DND-41 (cell line): ENCODE results near the gene ATP13A3.
A peak's percentile ranks its signal among the peaks of the same experiment; 100 is the strongest.

ENCODE experiments used
- ATAC-seq: fragments of 200-7000 bp; cut with Tn5 transposase; 3 replicates; pipeline ENCODE4 v1.9.1; 2021; ENCODE audit warnings: low read depth; ENCODE audit not compliant: insufficient read depth
- DNase-seq: peaks from one replicate; pipeline ENCODE4 v3.0.0-alpha.2; 2020
- H2AFZ ChIP-seq: 2 replicates; pipeline ENCODE4 v1.6.0; 2012; ENCODE audit warnings: low read depth, low read length
- H3K27ac ChIP-seq: 2 replicates; pipeline ENCODE4 v1.5.1; 2012; ENCODE audit warnings: low read length, inconsistent platforms
- H3K27me3 ChIP-seq: fragments of 200-600 bp; sonication (generic); 2 replicates; pipeline ENCODE4 v1.6.0; 2012; ENCODE audit warnings: low read length, mild to moderate bottlenecking, inconsistent platforms; ENCODE audit not compliant: insufficient read depth, poor library complexity
- H3K36me3 ChIP-seq: 2 replicates; pipeline ENCODE4 v1.5.1; 2012; ENCODE audit warnings: low read length, inconsistent platforms; ENCODE audit not compliant: insufficient read depth
- H3K4me1 ChIP-seq: 2 replicates; pipeline ENCODE4 v1.5.1; 2012; ENCODE audit warnings: mild to moderate bottlenecking, low read length; ENCODE audit not compliant: insufficient read depth
- H3K4me2 ChIP-seq: 2 replicates; pipeline ENCODE4 v1.6.0; 2012; ENCODE audit warnings: mild to moderate bottlenecking, moderate library complexity, low read length, inconsistent platforms; ENCODE audit not compliant: insufficient read depth
- H3K4me3 ChIP-seq, 2 experiments: fragments of 200-600 bp in 1 of 2; shearing (Covaris generic) in 1 of 2; 2 replicates each; pipeline ENCODE4 v1.5.1; 2012 to 2016; ENCODE audit warnings: inconsistent platforms in 2 of 2, low read length in 2 of 2, mild to moderate bottlenecking in 2 of 2, low read depth in 1 of 2, moderate library complexity in 1 of 2
- H3K79me2 ChIP-seq: 2 replicates; pipeline ENCODE4 v1.6.0; 2012; ENCODE audit warnings: low read length, inconsistent platforms; ENCODE audit not compliant: insufficient read depth
- H3K9ac ChIP-seq: 2 replicates; pipeline ENCODE4 v1.6.0; 2012; ENCODE audit warnings: low read depth, mild to moderate bottlenecking, inconsistent platforms, low read length, moderate library complexity
- H3K9me3 ChIP-seq: 2 replicates; pipeline ENCODE4 v1.5.1; 2012; ENCODE audit warnings: low read length, moderate library complexity, mild to moderate bottlenecking, inconsistent platforms; ENCODE audit not compliant: insufficient read depth, severe bottlenecking
- H4K20me1 ChIP-seq: 2 replicates; pipeline ENCODE4 v1.6.0; 2012; ENCODE audit warnings: low read length; ENCODE audit not compliant: insufficient read depth
- EZH2 ChIP-seq: IDR thresholded peaks from 3 replicates; pipeline ENCODE4 v1.6.1; 2012; ENCODE audit warnings: borderline replicate concordance, low read depth, mild to moderate bottlenecking, moderate library complexity, low read length, inconsistent platforms; ENCODE audit not compliant: severe bottlenecking
- TF ChIP-seq, protein P1 (sequence below): IDR thresholded peaks from 2 replicates; pipeline ENCODE4 v1.5.1; 2012; ENCODE audit warnings: borderline replicate concordance, low read length, moderate library complexity, mild to moderate bottlenecking; ENCODE audit not compliant: poor library complexity, severe bottlenecking; ENCODE audit errors: extremely low read depth

Gene ATP13A3

DNA sequence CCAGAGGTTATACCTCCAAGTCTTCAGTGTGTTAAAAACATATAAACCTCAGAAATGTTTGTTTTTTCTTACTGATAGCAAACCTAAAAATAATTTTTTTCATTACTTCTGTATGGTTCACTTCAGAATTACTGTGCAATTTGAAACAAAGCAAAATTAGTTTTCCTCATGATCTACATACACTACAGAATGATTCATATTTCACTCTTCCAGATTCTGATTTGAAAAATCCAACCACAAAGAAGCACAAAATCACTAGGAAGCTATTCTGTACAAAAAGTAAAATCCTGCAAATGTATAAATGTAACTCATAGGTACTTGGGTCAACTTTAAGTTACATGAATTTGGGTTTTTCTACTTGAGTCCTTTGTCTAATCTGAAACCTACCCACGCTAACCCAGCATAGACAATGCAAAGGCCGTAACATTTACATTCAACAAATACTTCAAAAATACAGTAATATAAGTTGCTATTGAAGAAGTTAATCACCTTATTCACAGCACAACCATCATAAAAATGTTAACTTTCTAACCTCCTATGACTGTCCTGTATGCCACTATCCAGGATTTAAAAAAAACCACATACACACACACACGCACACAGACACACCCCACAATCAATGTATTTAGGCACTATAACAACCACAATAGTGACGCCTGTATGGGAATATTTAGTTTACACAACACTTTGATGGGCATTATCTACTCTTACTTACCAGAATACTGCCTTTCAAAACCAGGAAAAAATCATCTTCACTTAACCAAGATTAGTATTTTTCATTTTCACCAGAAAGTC, 11.5 kb downstream of the ATP13A3 start:
- H3K27me3 ChIP-seq, result no peaks in the 10 kb centered on the region
- 0 out of 2 replicates have a peak, but pooled peaks cover 2% of the 10 kb centered on the region for H3K4me1 ChIP-seq
- peaks cover 99% of the 10 kb centered on the region for H3K79me2 ChIP-seq
- peaks cover 55% of the 10 kb centered on the region for H4K20me1 ChIP-seq
- no peak for TF ChIP-seq EZH2
- TF ChIP-seq, protein P1, sequence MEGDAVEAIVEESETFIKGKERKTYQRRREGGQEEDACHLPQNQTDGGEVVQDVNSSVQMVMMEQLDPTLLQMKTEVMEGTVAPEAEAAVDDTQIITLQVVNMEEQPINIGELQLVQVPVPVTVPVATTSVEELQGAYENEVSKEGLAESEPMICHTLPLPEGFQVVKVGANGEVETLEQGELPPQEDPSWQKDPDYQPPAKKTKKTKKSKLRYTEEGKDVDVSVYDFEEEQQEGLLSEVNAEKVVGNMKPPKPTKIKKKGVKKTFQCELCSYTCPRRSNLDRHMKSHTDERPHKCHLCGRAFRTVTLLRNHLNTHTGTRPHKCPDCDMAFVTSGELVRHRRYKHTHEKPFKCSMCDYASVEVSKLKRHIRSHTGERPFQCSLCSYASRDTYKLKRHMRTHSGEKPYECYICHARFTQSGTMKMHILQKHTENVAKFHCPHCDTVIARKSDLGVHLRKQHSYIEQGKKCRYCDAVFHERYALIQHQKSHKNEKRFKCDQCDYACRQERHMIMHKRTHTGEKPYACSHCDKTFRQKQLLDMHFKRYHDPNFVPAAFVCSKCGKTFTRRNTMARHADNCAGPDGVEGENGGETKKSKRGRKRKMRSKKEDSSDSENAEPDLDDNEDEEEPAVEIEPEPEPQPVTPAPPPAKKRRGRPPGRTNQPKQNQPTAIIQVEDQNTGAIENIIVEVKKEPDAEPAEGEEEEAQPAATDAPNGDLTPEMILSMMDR, result no peak
- ATAC-seq (no peak), DNase-seq (no peak)
- no peak overlapping the region for H2AFZ ChIP-seq
- H3K9me3 ChIP-seq, result no peaks in the 10 kb centered on the region
- H3K4me3 ChIP-seq, result no peak overlapping the region
- peaks cover 16% of the 10 kb centered on the region for H3K36me3 ChIP-seq
- no peak overlapping the region for H3K27ac ChIP-seq
- no peak overlapping the region for H3K9ac ChIP-seq
- H3K4me2 ChIP-seq, result no peak overlapping the region

DNA sequence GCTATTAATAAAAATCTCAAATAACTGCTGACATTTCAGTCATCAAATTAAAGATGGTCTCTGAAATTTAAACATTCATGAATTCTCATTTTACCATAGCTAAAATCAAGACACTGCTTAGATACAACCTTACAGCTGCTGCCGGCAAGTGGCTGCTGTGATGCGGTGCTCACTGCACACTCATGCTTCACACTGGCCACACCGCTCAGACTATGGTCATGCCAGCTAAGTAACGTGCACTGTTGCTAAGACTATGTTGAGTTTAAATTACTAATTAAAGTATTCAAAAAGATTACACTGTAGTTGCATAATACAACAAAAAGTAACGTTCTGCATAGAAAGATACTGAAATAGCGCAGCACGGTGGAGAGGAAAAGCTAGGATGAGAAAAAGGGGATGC, 12.1 kb downstream of the ATP13A3 start:
- no peak for ATAC-seq
- Histone ChIP-seq H3K9ac (no peak overlapping the region), H3K4me2 (no peak overlapping the region), H3K4me1 (no peaks in the 10 kb centered on the region), H3K4me3 (no peak overlapping the region), H3K27me3 (no peaks in the 10 kb centered on the region), H3K36me3 (peaks cover 16% of the 10 kb centered on the region), H2AFZ (no peak overlapping the region), H4K20me1 (peaks cover 54% of the 10 kb centered on the region), H3K27ac (no peak overlapping the region), H3K9me3 (no peaks in the 10 kb centered on the region), H3K79me2 (peaks cover 99% of the 10 kb centered on the region)
- DNase-seq, result no peak
- TF ChIP-seq EZH2, result no peak
- TF ChIP-seq, protein P1, result no peak

DNA sequence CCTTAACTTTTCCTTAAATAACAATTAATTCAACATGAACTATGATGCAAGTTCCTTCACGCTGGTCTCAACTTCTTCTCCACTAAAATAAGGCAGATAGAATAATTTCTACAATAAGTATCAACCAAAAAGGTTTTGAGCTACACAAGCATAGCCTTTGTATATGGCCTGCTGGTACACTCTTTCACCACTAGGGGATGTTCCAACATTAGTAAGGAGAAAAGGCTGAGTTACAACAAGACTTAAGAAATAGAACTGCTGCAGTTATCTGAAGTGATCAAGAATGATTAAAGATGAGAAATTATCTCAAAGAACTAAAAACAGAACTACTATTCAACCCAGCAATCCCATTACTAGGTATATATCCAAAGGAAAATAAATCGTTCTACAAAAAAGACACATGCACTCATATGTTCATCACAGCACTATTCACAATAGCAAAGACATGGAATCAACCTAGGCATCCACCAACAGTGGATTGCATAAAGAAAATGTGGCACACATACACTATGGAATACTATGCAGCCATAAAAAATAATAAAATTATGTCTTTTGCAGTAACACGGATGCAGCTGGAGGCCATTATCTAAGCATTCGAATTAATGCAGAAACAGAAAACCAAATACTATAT, 14.4 kb downstream of the ATP13A3 start:
- ATAC-seq, result peak; percentile 94
- Histone ChIP-seq H4K20me1 (peaks cover 46% of the 10 kb centered on the region), H3K27me3 (no peaks in the 10 kb centered on the region), H3K36me3 (peaks cover 5% of the 10 kb centered on the region; the same call in 1 of the 2 replicates), H3K4me3 (no peak overlapping the region), H3K79me2 (peaks cover 99% of the 10 kb centered on the region), H3K4me2 (no peak overlapping the region), H3K9ac (no peak overlapping the region), H3K9me3 (no peaks in the 10 kb centered on the region), H3K27ac (no peak overlapping the region), H2AFZ (no peak overlapping the region), H3K4me1 (no peaks in the 10 kb centered on the region)
- DNase-seq, result peak; percentile 45
- TF ChIP-seq, protein P1, result peak; percentile 94
- no peak for TF ChIP-seq EZH2
